ENCODE results near the gene RAVER1. TPM values are rescaled to one million over a fixed set of nuclear protein-coding genes. Genes with fewer than 3 reads are reported as not detected.

Gene RAVER1
- polyA plus RNA-seq, 1 donor: 45.2 TPM

GRCh38 chr19:10299545-10300458 lies 33.5 kb downstream of the RAVER1 start:
- peaks cover 29% of the 10 kb centered on the region for H3K27me3 ChIP-seq (ENCODE audit: control insufficient read depth, insufficient read depth, low read length)
- H3K4me1 ChIP-seq (ENCODE audit: control insufficient read depth, insufficient read depth, low read length): peaks cover 6% of the 10 kb centered on the region
- H3K4me3 ChIP-seq (ENCODE audit: low read length): no peak overlapping the region
- peaks cover 1% of the 10 kb centered on the region for H3K36me3 ChIP-seq (ENCODE audit: control insufficient read depth, insufficient read depth, low read length)
- no peaks in the 10 kb centered on the region for H3K9me3 ChIP-seq (ENCODE audit: control insufficient read depth, low read depth, low read length)
- WGBS (ENCODE audit: insufficient coverage, low lambda C conversion rate): 20% methylated on average over 1 of the region's 14 CpGs
- H3K27ac ChIP-seq (ENCODE audit: low read length): no peak overlapping the region
- DNase-seq: no peak

DNA sequence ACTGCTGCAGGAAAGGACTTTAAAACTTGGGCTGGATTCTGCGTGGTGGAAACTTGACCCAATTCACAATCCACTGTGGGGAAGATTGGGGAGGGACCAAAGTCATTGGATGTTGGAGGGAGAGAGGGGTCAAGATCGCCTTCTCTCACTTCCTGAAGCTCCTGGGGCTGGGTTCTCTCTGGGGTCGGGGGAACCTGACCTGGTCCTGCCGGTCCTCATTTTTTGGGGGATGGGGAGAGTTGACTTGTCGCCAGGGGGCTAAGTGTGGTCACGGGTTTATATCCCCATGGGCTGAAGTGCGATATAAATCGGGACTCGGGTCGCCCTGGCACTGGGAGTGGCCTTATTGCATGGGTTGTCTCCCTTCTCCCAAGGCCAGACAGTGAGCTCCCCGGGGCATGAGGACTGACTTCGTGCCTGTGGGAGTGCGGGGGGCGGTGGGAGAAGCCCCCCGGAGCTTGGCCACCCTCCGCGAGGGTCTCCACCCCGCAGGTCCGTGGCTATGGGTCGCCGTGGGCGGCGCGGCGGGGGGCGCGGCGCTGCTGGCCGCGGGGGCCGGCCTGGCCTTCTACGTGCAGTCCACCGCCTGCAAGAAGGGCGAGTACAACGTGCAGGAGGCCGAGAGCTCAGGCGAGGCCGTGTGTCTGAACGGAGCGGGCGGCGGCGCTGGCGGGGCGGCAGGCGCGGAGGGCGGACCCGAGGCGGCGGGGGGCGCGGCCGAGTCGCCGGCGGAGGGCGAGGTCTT lies 37.3 kb downstream of the RAVER1 start:
- H3K27me3 ChIP-seq (ENCODE audit: control insufficient read depth, insufficient read depth, low read length): peaks cover 66% of the 10 kb centered on the region
- peak overlapping the region; percentile 21 for H3K4me3 ChIP-seq (ENCODE audit: low read length)
- peaks cover 24% of the 10 kb centered on the region for H3K4me1 ChIP-seq (ENCODE audit: control insufficient read depth, insufficient read depth, low read length)
- WGBS (ENCODE audit: insufficient coverage, low lambda C conversion rate): no CpG with 5 or more reads among the region's 58 CpGs
- no peaks in the 10 kb centered on the region for H3K36me3 ChIP-seq (ENCODE audit: control insufficient read depth, insufficient read depth, low read length)
- no peak overlapping the region for H3K27ac ChIP-seq (ENCODE audit: low read length)
- H3K9me3 ChIP-seq (ENCODE audit: control insufficient read depth, low read depth, low read length): peaks cover 20% of the 10 kb centered on the region
- peak in 1 of 2 donors; percentile 60 for DNase-seq

DNA sequence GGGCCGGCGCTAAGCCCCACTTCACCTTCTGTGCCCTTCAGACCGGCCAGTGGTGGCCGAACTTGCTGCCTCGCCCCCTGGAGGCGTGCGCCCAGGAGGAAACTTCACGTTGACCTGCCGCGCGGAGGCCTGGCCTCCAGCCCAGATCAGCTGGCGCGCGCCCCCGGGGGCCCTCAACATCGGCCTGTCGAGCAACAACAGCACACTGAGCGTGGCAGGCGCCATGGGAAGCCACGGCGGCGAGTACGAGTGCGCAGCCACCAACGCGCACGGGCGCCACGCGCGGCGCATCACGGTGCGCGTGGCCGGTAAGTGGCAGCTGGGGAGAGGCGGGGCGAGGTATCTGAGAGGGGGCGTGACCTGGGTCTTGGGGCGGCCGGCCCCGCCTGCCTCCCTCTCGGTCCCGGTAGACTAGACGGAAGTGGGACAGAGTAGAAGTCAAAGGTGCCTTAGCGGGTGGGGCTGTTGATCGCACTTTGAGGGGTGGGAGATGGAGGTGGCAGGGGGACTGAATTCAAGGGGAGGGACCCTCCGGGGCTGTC lies 38.0 kb downstream of the RAVER1 start:
- Histone ChIP-seq H3K27me3 (ENCODE audit: control insufficient read depth, insufficient read depth, low read length) (peaks cover 73% of the 10 kb centered on the region), H3K4me1 (ENCODE audit: control insufficient read depth, insufficient read depth, low read length) (peaks cover 30% of the 10 kb centered on the region), H3K27ac (ENCODE audit: low read length) (no peak overlapping the region), H3K4me3 (ENCODE audit: low read length) (peak overlapping the region; percentile 21), H3K36me3 (ENCODE audit: control insufficient read depth, insufficient read depth, low read length) (no peaks in the 10 kb centered on the region), H3K9me3 (ENCODE audit: control insufficient read depth, low read depth, low read length) (peaks cover 23% of the 10 kb centered on the region)
- WGBS (ENCODE audit: insufficient coverage, low lambda C conversion rate): no CpG with 5 or more reads among the region's 48 CpGs
- peak in 1 of 2 donors; percentile 51 for DNase-seq

DNA sequence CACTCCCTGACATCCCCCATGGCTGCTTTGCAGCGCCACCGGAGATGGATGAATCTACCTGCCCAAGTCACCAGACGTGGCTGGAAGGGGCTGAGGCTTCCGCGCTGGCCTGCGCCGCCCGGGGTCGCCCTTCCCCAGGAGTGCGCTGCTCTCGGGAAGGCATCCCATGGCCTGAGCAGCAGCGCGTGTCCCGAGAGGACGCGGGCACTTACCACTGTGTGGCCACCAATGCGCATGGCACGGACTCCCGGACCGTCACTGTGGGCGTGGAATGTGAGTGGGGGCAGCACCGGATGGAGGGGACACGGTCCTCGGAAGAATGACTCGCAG lies 39.0 kb downstream of the RAVER1 start:
- Histone ChIP-seq H3K4me3 (ENCODE audit: low read length) (no peak overlapping the region), H3K27me3 (ENCODE audit: control insufficient read depth, insufficient read depth, low read length) (peaks cover 79% of the 10 kb centered on the region), H3K36me3 (ENCODE audit: control insufficient read depth, insufficient read depth, low read length) (no peaks in the 10 kb centered on the region), H3K9me3 (ENCODE audit: control insufficient read depth, low read depth, low read length) (peaks cover 26% of the 10 kb centered on the region), H3K4me1 (ENCODE audit: control insufficient read depth, insufficient read depth, low read length) (peaks cover 35% of the 10 kb centered on the region), H3K27ac (ENCODE audit: low read length) (no peak overlapping the region)
- WGBS (ENCODE audit: insufficient coverage, low lambda C conversion rate): no CpG with 5 or more reads among the region's 25 CpGs
- peak in 1 of 2 donors; percentile 30 for DNase-seq

DNA sequence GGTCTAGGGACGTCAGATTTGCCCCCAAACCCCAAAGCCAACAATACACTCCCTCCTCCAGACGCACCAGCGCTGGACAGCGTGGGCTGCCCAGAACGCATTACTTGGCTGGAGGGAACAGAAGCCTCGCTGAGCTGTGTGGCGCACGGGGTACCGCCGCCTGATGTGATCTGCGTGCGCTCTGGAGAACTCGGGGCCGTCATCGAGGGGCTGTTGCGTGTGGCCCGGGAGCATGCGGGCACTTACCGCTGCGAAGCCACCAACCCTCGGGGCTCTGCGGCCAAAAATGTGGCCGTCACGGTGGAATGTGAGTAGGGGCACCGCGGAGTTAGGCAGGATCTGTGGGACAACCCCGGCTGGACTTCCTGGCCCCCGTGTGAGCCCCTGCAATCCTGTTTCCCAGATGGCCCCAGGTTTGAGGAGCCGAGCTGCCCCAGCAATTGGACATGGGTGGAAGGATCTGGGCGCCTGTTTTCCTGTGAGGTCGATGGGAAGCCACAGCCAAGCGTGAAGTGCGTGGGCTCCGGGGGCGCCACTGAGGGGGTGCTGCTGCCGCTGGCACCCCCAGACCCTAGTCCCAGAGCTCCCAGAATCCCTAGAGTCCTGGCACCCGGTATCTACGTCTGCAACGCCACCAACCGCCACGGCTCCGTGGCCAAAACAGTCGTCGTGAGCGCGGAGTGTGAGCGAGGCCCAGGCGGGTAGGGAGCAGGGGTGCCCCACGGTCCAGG lies 39.5 kb downstream of the RAVER1 start:
- DNase-seq: no peak
- Histone ChIP-seq H3K27ac (ENCODE audit: low read length) (no peak overlapping the region), H3K9me3 (ENCODE audit: control insufficient read depth, low read depth, low read length) (peaks cover 30% of the 10 kb centered on the region), H3K27me3 (ENCODE audit: control insufficient read depth, insufficient read depth, low read length) (peaks cover 82% of the 10 kb centered on the region), H3K4me1 (ENCODE audit: control insufficient read depth, insufficient read depth, low read length) (peaks cover 41% of the 10 kb centered on the region), H3K4me3 (ENCODE audit: low read length) (no peak overlapping the region), H3K36me3 (ENCODE audit: control insufficient read depth, insufficient read depth, low read length) (no peaks in the 10 kb centered on the region)
- no CpG with 5 or more reads among the region's 49 CpGs for WGBS (ENCODE audit: insufficient coverage, low lambda C conversion rate)

- DNase-seq: peak in 1 of 2 donors; percentile 21
- peak overlapping the region; percentile 21 for H3K4me3 ChIP-seq (ENCODE audit: low read length)
- H3K27ac ChIP-seq (ENCODE audit: low read length): no peak overlapping the region
- H3K9me3 ChIP-seq (ENCODE audit: control insufficient read depth, low read depth, low read length): peaks cover 30% of the 10 kb centered on the region
- H3K27me3 ChIP-seq (ENCODE audit: control insufficient read depth, insufficient read depth, low read length): peaks cover 90% of the 10 kb centered on the region
- WGBS (ENCODE audit: insufficient coverage, low lambda C conversion rate): no CpG with 5 or more reads among the region's 56 CpGs
- H3K4me1 ChIP-seq (ENCODE audit: control insufficient read depth, insufficient read depth, low read length): peaks cover 47% of the 10 kb centered on the region
- H3K36me3 ChIP-seq (ENCODE audit: control insufficient read depth, insufficient read depth, low read length): no peaks in the 10 kb centered on the region
These were observed 40.3 kb downstream of the RAVER1 start for GRCh38 chr19:10292789-10293636.

DNA sequence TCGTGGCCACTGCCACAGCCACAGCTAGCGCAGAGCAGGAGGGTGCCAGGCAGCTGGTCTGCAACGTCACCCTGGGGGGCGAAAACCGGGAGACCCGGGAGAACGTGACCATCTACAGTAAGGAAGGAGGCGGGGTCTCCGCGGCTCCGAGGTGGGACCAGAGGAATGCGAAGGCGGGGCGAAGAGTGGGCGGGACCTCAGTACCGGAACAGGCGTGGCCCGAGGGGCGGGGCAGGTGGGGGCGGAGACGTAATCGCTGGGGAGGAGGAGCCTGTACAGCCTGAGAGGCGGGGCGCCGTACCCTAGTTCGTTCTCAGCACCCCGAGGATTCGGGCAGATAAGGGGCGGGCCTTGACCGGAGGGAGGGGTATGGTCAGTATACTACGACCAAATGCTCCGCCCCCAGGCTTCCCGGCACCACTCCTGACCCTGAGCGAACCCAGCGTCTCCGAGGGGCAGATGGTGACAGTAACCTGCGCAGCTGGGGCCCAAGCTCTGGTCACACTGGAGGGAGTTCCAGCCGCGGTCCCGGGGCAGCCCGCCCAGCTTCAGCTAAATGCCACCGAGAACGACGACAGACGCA lies 41.0 kb downstream of the RAVER1 start:
- Histone ChIP-seq H3K36me3 (ENCODE audit: control insufficient read depth, insufficient read depth, low read length) (no peaks in the 10 kb centered on the region), H3K4me3 (ENCODE audit: low read length) (peak overlapping the region; percentile 24), H3K4me1 (ENCODE audit: control insufficient read depth, insufficient read depth, low read length) (peaks cover 54% of the 10 kb centered on the region), H3K27ac (ENCODE audit: low read length) (no peak overlapping the region), H3K27me3 (ENCODE audit: control insufficient read depth, insufficient read depth, low read length) (peaks cover 97% of the 10 kb centered on the region), H3K9me3 (ENCODE audit: control insufficient read depth, low read depth, low read length) (peaks cover 30% of the 10 kb centered on the region)
- no CpG with 5 or more reads among the region's 45 CpGs for WGBS (ENCODE audit: insufficient coverage, low lambda C conversion rate)
- peak; percentile 73 to 75 for DNase-seq

GRCh38 chr19:10291554-10292205 lies 41.6 kb downstream of the RAVER1 start:
- Histone ChIP-seq H3K9me3 (ENCODE audit: control insufficient read depth, low read depth, low read length) (peaks cover 30% of the 10 kb centered on the region), H3K27ac (ENCODE audit: low read length) (no peak overlapping the region), H3K4me3 (ENCODE audit: low read length) (peak overlapping the region; percentile 24), H3K36me3 (ENCODE audit: control insufficient read depth, insufficient read depth, low read length) (no peaks in the 10 kb centered on the region), H3K27me3 (ENCODE audit: control insufficient read depth, insufficient read depth, low read length) (peaks cover 100% of the 10 kb centered on the region), H3K4me1 (ENCODE audit: control insufficient read depth, insufficient read depth, low read length) (peaks cover 60% of the 10 kb centered on the region)
- WGBS (ENCODE audit: insufficient coverage, low lambda C conversion rate): no CpG with 5 or more reads among the region's 49 CpGs
- no peak for DNase-seq
